Stimulated activated CD4-positive, alpha-beta T cell treated with anti-CD3 and anti-CD28 coated beads, Interleukin-12 subunit alpha, Interleukin-12 subunit beta, amount 100 ng/mL, for 24 hours (primary cell): ENCODE results near the gene MMGT1.
"Not testable (repeated sequence)": the region's sequence is repeated elsewhere in the genome, so short reads cannot be mapped to it uniquely, and the experiment has no call there.

Experiments
- DNase-seq, 2 experiments: peaks; one replicate each; pipeline ENCODE4 v3.0.0-alpha.2; 2020; ENCODE audit warnings: low read depth in 2 of 2

MMGT1 gene

GRCh38 chrX:135923353-135923752 lies 50.4 kb downstream of the MMGT1 start:
- no peak for DNase-seq

DNA sequence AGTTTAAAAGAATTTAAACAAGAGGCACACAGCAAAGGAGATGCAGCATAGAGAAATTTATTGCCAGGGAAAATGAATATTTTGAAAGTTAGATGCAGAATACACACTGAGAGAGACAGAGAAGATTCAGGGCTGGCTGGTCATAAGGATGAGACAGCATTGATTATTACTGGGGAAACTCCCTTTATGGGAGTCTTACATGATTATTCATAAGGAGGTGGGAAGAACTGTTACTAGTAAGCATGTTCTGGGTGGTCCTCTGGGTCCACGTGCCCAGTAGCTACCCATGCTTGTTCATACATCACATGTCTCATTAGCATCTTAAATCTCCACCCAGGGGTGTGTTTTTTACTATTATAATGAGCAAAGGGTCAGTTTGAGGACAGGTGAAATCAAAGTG lies 53.3 kb downstream of the MMGT1 start:
- not testable (repeated sequence) for DNase-seq

- DNase-seq, result no peak
These were observed 59.4 kb downstream of the MMGT1 start for GRCh38 chrX:135914404-135914803.
